GM19328 (cell line): ENCODE measurements around the gene PNKP.

ENCODE experiments used
- ATAC-seq: cut with Tn5 transposase; IDR thresholded peaks from one replicate; pipeline ENCODE4 v1.9.1; 2021; ENCODE audit warnings: mild to moderate bottlenecking, moderate library complexity; ENCODE audit not compliant: unreplicated experiment

Gene PNKP

DNA sequence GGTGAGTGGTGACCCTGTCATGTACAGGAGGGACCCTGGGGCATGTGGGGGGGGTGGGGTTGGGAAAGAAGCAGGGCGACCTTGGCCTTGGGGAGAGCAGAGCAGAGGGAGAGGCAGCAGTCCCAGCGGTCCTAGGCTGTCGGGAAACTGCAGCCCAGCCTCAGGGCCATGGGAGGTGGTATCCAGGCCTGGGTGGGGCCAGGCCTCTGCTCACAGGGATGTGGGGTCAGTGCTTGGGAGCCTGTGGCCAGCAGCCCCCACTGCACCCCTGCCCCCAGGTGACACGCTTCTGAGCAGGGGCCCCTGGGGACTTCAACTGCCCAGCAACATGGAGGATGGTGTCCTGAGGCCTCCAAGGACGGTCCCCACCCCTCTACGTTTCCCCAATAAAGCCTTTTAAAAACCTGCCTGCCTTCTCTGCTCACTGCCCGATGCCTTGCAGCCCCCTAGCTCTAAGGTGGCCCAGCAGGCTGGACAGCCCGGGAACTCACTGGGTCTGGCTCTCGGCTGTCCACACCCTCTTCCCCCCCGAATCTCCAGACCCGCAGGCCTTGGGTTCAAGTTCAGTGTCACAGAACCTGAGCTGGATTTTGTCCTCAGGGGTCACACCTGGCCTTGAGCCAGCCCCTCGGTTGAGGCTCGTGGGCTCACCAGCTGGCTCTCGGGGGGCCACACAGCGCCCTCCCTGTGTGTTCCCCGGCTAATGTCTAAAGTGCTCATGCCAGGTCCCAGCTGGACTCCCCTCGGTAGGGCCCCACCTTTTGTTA is 6.9 kb downstream of the PNKP start:
- no peak for ATAC-seq

DNA sequence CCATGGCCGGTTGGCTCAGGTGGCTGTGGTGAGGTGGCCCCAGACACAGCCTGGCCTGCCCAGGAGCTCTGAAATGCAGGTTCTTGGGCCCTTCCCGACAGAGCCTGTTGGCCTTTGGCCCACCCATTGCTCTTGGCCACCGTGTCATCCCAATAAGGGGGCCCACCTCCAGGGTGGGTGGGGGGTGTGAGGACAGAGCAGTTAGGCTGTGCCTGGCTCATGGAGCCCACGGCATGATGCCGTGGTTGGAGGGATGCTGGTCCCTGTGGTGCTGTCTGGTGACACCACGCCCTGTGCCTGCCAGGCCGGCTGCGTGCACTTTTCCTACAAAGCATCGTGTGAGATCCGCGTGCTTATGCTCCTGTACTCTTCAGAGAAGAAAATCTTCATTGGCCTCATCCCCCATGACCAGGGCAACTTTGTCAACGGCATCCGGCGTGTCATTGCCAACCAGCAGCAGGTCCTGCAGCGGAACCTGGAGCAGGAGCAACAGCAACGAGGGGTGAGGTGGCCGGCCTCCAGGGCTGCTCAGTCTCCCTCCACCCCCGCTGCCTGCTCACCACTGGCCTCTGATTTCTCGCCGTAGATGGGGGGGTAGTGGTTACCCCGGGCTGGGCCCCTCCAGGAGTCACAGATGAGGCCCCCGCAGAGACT is 7.6 kb downstream of the PNKP start:
- ATAC-seq = no peak

DNA sequence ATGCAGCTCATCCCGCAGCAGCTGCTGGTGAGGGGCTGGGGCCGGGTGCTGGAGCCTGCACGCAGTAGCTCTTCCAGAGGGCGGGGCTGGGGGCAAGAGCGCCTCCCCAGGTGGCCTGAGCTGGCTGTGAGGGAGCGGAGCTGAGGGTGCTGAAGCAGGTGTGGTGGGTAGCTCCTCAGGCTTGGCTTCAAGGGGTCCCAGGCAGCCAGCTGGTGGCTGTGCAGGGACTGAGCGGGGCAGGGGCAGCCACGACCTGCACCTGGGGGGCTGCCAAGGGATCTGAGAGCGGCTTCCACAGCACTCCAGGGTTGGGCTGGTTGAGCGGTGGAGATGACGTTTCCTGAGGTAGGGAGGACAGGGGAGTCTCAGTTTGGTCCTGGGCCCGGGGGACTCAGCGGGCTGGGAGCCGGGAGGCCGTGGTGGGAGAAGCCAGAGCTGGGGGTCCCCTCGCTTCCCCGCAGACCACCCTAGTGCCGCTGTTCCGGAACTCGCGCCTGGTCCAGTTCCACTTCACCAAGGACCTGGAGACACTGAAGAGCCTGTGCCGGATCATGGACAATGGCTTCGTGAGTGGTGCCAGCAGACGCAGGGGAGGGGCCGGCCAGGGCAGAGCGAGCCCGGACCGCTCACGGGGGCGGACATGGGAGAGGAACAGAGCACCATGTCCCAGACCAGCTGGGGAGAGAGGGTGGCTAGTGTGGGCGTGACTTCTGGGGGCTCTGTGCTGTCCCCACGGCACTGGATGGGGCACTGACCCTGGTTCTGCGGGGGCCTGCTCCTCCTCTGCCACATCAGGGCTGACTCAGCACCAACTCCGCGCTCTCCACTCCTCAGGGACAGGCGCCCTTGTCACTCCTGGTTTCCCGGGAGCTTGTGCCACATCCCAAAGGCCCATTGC is 9.0 kb downstream of the PNKP start:
- no peak for ATAC-seq

DNA sequence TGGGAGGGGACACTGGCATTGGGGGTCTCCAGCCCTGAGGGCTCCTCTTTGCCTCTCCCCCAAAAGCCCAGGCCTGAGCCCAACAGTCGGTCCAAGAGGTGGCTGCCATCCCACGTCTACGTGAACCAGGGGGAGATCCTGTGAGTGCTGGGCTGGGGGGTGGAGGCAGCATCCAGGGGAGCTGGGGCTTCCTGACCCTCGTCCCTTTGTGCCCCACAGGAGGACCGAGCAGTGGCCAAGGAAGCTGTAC is 9.6 kb downstream of the PNKP start:
- no peak for ATAC-seq

DNA sequence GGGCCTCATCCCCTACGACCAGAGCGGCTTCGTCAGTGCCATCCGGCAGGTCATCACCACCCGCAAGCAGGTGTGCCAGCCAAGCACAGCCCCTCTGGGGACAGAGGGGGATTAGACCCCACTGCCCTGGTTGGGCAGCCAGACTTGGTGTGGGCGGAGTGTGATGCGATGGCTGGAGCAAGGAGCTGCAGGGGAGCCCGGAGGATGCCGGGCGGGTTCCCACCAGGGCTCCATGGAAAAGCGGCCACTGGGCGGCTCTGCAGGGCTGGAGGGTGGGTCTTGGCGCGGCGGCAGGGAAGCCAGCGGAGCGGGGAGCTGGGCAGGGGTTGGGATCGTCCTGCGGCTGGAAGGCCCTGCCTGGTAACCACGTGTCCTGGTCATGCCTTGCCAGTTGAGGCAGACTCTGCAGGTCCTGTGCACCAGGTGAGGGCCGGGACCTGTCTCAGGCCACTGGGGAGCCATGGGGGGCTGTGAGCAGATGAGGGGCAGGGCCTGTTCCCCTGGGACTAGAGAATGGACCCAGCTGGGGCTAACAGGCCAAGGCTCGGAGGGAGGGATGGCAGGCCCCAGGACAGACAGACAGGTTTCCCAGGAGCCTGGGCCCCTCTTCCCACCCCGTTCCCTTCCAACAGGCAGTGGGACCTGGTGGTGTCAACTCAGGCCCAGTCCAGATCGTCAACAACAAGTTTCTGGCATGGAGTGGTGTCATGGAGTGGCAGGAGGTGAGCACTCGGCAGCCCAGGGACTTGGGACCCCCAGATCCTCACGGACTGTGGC is 10.1 kb downstream of the PNKP start:
- no peak for ATAC-seq

DNA sequence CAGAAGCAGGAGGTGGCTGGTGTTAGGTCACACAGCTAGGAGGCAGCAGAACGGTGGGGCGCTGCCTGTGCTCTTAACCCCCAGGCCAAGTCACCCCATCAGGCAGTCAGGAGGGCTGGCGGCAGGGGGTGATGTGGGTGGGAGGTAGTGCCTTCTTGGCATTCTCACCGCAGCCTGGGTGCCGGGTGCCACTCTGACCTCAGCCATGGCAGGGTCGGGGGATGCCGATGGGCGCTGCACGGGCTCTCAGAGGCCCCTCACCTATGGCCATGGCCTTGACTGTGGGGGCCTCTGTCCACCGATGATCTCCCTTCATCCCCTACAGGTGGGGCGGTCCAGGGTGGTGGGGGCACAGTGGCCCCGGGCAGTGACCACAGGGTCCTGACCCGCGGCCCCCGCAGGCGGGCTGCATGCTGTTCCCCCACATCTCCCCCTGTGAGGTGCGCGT is 10.8 kb downstream of the PNKP start:
- ATAC-seq = no peak

DNA sequence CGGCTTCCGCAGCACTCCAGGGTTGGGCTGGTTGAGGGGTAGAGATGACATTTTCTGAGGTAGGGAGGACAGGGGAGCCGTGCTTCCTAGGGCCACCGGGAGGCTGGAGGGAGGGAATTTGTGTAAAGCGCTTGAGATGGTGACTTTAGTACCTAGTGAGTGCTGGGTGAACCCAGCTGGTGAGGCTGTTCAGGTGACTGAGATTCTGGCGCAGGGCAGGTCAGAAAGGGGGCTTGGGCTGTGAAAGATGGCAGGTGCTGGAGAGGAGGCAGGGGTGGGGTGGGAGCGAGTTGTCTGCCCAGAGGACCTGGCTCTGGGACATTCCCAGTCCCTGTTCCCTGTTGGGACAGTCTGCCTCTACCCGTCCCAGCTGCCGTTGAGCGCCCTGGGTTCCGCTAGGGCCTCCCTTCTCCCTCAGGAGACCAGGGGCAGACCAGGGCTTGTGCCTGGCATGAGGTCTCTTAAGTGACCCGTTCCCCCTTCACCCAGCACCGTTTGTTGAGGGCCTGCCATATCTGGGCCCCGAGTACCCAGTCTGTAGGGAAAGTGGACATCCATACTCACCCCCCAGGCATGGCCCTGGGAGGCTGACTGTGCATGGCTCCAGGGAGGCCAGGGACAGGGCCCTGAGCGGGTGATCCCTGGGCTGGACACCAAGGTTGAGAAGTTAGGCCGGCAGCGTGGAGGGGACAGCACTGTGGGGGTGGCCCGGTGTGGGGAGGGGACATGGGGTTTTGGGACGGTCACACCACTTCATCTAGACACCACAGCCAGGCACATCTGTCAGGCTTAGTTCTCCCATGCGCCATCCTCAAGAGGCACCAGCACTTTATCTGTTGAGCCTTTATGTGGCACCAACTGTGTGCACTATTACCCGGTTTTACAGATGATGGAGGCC is 11.5 kb downstream of the PNKP start:
- no peak for ATAC-seq

DNA sequence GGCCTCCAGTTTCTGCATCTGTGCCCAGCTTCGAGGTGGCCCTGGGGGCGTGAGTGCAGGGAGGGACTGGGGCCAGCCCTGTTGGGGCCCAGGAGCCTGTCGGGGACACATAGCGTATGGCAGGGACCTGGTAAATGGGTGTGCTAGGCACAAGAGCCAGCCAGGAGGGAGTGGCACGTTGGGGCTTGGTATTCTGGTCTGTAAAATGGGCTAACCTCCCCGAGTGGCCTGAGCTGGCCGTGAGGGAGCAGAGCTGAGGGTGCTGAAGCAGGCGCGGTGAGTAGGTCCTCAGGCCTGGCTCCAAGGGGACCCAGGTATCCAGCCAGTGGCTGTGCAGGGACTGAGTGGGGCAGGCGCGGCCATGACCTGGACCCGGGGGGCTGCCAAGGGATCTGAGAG is 12.1 kb downstream of the PNKP start:
- ATAC-seq = no peak

DNA sequence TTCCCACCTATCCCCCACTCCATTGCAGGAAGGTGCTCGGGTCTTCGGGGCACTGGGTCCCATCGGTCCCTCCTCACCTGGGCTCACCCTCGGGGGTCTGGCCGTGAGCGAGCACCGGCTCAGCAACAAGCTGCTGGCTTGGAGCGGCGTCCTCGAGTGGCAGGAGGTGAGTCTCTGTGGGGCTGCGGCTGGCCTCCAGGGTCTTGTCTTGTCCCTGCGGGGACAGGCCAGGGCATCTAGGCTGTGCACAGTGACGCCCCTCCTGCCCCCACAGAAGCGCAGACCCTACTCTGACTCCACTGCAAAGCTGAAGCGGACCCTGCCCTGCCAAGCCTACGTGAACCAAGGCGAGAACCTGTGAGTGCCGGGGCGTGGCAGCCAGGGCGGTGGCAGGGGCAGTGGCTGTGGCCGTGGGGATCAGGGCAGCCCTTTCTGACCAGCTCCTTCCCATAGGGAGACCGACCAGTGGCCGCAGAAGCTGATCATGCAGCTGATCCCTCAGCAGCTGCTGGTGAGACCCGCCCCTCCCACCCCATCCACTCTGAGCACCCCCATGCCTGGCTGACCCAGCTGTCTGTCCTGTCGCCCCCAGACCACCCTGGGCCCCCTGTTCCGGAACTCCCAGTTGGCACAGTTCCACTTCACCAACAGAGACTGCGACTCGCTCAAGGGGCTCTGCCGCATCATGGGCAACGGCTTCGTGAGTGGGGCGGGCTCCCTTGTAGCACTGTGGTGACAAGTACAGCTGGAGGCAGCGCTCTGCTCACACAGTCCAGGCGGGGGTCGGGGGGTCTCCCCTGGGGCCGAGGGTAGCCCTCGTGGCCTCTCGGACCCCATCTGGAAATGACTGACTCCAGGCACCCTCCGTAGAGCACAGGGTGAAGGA is 12.8 kb downstream of the PNKP start:
- no peak for ATAC-seq

DNA sequence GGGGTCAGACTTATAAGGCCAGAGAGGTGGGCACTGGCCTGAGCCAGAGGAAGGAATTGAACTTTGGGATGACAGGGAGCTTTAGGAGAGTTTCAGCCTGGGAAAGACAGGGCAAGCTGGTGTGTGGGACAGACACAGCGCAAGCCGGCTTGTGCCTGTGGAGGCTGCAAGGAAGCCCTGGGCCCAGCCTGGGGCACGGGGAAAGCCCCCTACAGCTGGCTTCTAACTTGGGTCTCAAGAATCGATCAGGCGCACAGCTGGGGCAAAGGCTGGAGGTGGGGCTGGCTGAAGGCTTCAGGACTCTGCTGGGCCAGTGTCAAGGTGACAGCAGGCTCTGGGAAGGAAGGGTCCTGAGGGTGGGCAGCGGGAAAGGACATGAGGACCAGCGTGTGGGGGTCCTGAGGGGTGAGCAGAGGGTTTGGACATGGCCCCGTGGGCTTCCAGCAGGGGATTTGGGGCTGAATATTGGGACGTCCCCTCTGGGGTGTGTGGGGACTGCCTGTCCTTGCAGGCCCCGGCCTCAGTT is 13.5 kb downstream of the PNKP start:
- ATAC-seq = no peak

DNA sequence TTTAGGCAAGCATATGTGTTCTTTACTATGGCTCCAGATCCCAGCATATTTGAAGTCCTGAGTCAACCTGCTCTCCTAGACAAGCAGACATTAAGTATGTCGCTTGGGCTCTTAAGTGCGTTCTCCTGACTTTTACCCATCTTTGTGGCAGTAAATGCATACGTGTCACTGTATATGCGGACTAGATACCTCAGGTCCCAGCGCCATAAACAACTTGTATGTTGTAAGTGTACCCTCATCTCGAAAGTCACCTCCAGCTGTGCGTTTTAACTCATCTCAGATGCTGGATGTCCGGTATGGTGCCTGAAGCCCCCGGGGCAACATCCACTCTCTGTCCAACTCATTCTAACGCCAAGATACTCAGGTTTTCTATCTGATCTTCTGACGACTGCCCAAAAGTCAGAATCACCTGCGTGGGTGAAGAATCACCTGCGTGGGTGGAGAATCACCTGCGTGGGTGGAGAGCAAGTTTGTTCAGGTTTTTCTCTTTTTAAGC is 14.7 kb downstream of the PNKP start:
- ATAC-seq = no peak

DNA sequence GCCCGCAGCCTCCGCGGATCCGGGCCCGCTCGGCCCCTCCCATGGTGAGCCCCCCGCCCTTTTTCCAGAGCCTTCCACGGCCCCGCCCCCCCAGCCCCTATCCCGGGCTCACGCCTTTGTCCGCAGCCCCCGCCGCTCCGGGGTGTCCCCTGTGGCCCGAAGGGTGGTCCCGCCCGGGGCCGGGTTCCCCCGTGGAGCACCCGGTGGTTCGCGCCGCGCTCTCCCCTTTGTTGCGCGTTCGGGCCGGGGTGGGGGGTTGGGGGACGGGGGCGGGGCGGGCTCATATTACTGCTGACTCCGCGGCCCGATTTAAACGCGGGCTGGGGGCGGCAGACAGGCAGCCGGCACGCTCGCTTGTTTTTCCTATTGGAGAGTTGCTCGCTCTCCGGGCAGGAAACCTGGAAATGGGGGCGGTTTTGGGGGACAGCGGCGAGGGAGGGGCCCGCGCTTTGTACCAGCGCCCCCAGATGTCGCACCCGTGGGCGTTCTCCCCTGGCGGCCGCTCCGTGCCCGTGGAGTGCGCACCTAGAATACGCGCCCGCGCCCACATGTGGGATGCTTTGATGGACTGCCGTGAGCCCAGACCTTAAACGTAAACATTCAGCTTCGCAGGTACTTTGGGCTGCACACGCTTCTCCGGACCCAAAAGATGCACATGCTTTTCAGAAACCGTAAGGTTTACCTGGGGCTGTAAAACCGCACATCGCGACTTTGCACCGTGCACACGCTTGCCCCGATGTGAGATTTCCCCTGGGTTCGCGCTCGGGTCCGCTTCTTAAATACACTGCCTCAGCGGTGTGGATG is 15.7 kb downstream of the PNKP start:
- no peak for ATAC-seq

DNA sequence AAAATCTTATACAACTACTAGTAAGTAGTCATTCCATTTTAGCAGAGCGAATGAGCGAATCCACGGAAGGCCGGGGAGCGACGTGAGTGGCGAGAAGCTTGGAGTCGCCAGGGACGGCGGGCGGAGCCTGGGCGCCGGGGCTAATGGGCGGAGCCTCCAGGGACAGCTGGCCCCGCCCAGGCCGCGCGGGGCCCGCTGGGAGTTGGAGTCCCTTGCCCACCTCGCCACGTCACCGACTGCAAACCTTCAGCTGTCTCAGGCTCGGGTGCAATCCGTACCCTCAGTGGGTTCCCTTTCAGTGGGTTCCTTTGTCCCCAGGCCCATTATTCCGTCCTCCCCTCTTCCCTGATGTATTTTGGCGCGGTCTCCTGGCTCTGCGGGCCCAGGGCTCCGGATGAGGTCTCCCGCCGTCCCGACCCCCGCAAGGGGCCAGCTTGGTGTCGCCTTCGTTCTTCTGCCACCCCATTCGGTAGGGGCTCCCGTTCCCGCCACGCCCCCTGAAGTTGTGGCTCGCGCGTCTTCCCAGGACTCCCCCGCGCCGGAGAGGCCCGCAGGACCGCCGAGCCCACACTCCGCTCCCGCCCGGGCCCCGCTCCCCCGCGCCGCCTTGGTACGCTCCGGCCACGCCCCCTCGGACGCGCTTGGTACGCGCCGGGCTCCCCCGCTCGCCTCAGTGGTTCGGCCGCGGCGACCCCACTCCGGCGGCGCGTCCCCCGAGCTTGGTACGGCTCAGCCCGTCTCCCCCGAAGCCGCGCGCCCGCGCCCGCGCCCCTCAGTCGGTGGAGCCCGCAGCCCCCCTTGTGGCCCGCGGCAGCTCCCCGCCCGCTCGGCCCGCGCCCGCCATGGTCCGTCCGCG is 16.7 kb downstream of the PNKP start, which contains the start of gene PTOV1:
Gene PTOV1 (plus strand): TSS at position 673 of the 856 bp plus-strand sequence.
- peak; percentile 61 for ATAC-seq

DNA sequence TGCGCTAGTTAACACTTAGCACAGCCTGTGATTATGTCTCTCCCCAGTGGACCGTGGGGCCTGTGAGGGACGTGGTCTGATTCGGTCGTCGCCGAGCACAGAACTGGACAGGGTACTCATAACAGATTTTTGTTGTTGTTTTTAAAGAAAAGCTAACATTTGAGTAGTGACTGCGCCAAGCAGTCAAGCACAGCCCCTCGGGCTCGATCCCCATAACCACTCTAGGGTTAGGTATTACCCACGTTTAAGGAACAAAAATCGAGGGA is 17.2 kb downstream of the PNKP start:
- ATAC-seq = no peak

DNA sequence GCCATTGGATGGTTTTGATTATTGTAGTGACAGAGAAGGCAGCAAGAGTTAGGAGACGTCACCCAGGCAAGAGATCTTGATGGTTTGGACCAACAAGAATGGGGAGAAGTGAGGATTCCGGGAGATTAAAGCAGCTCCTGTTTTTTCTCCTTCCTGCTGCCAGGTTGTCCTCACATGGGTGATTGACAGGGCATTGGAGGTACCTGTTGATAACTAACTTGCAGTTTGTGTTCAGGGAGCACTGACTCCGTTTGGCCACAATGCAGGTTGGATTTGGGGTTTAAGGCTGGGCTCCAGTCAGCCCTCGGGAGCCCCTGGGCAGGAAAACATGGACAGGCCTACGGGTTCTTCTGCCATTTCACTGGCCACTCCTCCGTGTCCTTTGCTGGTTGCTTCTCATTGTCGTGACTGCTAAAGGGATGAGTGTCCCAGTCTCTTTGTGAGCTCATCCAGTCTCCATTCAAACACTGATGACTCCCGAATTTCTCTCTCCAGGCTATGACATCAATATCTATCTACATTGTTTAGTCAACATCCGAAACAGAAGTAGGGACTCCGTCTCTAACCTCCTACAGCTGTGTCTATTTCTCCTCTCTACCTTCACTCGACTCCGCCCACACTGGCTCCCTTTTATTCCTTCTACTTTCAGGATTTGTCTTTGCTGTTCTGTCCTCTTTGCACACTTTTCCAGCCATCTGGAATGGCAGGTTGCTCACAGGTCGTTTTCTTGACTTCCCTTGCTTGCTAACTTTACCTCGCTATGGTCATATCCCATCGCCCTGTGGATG is 17.7 kb downstream of the PNKP start:
- ATAC-seq = no peak

DNA sequence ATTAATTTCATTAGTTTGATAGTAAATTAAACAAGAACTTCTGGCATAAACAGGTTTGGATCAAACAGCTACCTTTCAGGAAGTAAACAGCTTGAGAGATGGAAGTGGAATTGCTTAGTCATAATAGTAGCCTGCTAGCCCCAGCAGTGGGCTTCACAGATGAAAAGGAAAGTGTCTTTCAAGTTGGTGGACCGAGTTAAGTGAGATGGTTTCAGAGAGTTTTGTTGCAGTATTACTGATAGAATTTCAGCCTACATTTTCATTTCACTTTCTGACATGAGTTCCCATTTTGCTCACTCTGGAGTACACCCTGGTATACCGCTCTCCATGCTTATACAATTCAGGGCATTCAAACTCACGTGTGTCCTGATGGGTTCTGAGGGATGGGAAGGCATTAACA is 18.4 kb downstream of the PNKP start:
- no peak for ATAC-seq
